H1 (cell line): Measurements from ENCODE around the gene ACRBP.

Experiments used
- MAX ChIP-seq: IDR thresholded peaks from 2 replicates; pipeline ENCODE4 v1.6.1; 2012; ENCODE audit warnings: inconsistent platforms
- PHF8 ChIP-seq: fragments of 200-600 bp; sonication (generic); conservative IDR thresholded peaks from 2 replicates; pipeline ENCODE4 v1.7.1; 2012; ENCODE audit warnings: low read depth, mild to moderate bottlenecking, inconsistent platforms, low read length, moderate library complexity

GRCh38 chr12:6604259-6605029 is 42.8 kb downstream of the ACRBP start:
- TF ChIP-seq MAX (no peak), PHF8 (no peak)
